Activated CD8-positive, alpha-beta memory T cell treated with anti-CD3 and anti-CD28 coated beads, Interleukin-2, amount 50 U/mL, for 4 hours (primary cell): ENCODE results near the gene ELL.

Experiments
- DNase-seq: peaks from one replicate; pipeline ENCODE4 v3.0.0-alpha.2; 2020

ELL gene

DNA sequence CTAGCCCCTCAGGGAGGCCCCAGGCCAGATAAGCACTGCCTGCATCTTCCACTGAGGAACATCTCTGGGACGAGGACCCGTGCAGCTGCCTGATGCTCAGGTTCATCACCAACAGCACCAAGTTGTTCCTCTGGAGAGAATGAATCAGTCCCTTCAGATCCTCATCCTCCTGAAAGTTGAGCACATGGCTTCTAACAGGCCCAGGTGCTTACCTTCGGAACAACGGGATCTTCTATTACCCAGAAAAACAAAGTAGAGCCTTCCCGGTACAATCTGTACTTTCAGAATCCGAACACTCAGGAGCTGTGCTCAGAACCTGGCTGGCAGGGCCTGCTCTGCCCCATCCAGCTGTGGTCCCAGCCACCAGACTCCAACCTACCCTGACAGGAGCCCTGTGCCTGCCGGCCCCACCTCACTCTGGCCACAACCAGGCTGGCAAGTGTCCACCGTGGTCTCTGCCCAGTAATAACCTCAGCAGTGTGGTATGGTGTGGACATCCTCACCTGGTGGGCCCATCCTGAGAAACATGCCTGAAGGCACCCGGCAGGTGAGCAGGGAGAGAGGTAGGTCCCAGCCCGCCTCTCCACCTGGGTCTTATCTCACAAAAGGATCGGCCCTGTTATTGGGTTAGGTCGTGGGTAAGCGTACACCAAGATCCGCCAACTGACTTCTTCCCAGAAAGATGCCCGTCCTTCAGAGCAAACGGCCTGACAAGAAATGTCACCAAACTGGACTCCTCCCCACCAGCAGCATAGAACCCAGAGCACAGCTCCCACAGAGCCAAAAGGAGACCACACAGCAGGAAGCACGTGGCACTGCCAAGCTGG is 34.1 kb downstream of the ELL start:
- no peak for DNase-seq

DNA sequence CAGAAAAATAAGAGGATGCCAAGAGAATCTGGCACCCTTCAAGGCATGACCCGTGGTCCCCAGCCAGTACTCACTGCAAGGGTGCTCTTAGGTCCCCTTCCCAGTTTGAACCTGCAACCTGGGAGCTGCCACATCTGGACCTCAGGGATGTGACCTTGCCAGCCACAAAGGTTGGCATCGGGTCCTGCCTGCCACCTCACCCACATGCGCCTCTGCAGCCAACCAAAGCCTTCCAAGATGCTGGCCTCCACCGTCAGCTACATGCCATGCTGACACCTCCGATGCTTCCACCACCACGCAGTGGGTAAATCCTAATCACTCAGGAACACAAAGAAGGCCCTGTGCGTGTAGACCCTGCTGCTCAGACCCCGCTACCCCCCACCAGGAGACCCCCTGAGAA is 35.1 kb downstream of the ELL start:
- DNase-seq = no peak

DNA sequence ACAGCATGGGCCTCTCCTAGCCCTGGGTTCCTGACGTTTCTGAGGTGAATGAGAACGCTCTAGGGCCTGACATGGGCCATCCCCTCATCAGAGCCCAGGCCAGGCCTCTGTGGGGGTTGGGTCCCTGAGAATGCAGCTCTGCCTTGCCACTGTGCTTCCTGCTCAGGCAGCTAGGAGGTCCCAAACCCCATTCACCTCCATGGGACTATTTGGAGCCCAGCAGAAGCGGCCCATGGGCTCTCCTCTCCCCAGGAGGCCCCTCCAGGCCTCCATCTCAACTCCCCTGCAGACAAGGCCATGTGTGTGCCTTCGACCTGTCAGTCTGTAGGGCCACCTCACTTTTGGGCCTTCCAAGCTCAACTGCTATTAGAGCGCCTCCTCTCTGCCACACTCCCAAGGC is 36.9 kb downstream of the ELL start:
- DNase-seq = no peak

DNA sequence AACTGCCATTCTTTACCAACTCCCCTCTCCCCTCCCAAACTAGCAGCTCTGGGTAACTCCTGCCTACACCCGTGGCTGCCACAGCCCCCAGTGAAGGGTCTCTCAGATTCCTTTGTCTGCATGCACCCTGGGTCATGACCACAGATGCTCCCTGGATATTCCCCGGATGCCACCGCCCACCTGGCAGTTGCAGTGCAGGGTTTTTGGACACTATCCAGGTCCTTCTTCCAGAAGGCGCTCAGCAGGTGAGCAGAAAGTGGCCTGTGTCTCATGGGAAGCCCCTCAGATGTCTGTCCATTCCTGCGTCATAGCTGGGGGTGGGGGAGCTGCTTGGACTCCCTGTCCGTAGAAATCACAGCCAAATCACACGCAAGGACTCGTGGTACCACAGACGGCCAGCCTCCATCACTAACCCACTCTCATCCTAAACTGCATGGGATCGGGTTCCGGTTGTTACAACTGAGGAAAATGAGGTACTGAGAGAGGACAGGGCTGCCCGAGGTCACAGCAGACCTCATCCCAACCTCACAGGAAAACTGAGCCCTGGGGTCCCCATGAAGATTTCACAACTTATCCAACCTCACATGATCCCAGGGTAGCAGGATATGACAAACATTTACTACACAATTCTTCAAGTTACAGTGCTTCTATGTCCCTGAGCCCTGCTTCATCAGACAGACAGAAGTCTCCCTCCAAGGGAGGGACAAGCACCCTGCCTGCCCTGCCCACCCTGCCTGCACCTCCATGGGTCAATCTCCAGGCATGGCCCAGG is 38.6 kb downstream of the ELL start:
- no peak for DNase-seq

DNA sequence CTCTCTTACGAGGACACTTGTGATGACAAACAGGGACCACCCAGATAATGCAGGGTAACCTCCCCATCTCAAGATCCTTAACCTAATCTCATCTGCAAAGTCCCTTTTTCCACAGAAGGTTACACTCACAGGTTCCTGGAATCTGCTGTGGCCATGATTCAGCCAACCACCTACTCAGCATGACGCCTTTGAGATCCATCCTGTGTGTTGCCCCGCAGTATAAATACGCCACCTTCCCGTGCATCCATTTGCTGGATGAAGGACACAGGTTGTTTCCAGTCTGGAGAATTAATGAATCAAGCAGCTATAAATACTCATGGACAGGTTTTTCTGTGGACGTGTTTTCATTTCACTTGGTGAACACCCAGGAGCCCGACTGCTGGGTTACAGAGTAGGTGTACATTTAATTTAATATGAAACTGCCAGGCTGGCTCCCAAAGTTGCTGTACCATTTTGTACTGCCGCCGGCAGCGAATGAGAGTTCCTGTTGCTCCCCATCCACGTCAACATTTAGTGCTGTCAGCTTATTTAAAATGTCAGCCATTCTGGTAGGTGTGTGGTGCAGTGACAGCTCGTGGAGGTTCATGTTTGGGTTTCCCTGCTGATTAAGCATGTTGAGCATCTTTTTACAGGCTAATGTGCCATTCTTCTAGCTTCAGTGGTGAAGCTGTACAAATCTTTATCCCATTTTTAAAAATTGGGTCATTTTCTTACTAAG is 40.2 kb downstream of the ELL start:
- no peak for DNase-seq

DNA sequence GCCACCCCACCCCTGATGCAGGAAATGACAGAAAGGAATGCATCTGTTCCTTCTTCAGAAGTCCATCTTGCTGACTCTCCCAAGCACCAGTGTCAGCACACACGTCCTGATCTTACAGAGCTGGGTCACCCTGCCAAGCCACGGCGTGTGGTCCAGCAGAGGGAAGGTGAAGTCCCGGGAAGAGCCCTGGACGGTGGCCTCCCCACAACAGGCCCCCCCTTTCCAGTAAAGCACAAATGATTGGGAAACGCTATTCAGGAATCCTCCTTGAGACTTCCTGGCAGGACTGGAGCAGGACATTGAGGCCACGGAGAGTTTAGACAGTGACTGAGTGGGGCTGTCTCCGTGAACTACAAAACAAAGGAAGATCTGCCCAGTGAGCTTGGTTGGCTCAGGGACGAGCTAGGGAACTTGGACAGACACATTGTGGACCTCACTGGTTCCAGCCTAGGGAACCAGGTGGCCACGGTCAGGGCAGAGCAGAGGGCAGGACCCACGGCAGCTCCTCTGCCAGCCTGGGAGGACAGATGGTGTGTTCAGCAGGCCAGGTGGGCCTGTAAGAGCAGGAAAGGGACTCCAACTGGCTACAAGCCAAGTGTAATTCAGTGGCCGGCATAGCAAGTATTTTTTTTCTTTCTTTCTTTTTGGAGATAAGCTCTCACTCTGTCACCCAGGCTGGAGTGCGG is 41.7 kb downstream of the ELL start:
- no peak for DNase-seq

DNA sequence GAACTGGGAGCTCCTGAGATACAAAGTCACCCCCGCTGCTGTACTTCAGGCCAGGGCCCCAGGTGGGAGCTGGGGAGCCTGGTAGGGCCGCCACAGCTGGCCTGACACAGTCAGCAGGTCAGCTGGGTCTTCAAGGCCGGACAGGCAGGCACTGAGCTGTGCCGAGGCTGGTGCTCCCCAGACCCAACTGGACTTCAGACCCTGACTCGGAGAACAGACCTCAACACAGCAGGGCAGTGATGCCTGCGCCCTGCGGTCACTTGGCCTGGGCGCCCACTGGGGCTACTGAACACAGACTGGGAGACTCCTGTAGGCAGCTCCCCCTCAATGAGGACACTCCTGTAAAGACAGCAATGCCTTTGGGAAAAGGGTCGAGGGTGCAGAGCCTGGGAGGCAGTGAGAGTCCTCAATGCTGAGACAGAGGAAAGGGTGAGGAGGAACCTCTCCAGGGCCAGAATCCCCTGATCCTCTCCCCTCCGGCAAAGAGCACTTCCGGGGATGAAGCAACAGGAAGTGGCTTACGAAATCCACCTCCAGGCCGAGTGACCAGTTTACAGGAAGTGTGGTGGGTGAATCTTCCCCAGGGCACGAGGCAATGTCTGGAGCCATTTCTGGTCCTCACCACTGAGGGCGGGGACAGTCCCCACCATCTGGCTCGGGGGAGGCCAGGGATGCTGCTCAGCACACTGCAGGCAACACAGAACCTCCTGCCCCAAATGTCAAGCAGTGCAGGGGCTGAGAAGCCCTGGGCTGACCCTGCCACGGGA is 43.1 kb downstream of the ELL start:
- peak; percentile 45 for DNase-seq

DNA sequence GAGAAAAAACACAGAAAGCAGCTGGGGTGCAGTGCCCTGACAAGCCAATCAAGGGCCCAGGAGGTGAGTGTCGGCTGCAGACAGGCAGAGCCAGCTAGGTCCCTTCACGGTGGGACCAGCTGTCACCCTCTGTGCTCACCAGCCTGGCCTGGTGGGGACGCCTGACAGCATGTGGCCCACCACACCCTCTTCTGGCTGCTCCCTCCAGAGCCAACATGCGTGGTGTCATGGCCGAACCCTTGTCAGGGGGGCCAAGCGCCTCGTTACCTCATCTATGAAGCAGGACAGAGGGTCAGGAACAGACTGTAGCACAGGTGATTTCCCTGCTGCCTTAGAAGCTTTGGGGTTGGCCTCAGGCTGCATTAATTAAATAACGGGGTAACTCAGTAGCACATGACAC is 43.9 kb downstream of the ELL start:
- no peak for DNase-seq

DNA sequence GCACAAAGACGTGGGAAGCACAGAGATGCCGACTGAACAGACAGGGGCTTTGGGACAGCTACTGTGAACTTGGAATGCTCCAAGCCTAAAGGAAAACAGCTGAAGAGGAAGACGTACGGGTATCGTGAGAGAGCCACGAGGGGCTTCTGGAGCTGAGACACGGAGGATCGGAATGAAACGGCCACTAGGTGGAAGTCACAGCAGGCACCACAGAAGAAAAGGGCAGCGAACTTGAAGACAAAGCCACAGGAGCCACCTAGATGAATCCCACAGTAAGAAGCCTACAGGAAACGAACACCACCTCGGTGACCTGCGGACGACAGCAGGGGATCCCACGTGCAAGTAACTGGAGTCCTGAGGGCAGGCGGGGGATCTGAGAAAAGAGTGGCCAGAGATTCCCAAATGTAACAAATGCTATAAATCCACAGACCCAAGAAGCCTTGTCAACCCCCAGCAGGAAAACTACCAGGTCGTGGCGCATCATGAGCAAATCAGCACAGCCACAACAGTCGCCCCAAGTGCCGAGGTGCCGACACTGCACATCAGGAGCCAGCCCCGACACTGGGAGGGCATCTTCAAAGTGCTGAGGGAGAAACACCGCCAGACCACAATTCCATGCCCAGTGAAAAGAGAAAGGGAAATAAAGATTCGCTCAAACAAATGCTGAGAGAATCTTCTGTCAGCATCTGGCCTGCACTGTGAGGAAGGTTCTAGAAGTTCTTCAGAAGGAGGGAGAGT is 44.7 kb downstream of the ELL start:
- no peak for DNase-seq

DNA sequence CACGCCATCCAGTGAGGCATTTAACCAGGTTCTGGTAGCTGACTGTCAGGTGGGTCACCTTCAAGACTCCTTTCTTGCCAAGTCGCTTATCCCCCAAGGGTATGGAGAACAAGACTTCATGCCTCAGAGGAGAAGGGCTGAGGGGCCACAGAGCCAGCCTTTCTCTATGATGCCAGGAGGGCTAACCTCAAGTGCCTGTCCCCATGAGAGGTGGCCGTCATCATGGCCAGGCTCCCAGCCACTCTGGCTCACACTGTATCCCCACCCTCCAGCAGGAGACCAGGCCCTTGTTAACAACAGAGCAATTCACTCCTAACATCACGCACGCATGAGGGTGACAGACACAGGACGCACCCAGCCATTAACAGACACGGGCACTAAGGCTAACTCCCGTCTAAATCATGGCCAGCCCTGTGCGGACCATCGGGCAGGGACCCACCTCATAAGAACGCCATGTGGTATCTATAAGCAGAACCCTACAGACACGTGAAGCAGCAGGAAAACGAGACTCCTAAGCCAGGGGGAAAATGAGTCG is 45.3 kb downstream of the ELL start:
- no peak for DNase-seq

DNA sequence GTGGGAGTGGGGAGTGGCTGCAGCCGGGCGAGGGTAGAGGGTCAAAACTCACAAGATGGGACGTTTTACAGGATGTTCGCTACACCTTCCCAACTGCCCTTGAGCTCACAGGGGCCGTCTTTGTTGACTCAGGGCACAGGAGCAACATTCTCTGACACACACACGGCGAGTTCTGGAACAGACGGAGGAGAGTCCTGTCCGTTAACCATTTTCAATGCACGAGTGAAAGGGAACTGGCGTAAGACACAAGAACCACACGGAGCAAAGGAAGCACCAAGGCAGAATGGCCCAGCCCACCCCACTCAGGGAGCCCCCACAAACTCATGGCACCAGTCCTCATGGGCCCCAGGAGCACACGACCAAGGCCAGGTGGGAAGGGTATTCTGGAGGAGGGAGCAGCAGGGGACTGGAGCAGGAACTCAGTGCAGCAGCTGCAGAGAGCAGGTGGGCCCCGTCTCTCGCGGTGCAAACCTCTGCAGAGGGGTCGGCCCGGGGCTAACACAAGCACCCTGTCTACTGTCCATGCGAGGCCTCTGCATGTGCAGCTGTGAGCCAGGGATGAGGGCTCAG is 46.0 kb downstream of the ELL start:
- DNase-seq = no peak

DNA sequence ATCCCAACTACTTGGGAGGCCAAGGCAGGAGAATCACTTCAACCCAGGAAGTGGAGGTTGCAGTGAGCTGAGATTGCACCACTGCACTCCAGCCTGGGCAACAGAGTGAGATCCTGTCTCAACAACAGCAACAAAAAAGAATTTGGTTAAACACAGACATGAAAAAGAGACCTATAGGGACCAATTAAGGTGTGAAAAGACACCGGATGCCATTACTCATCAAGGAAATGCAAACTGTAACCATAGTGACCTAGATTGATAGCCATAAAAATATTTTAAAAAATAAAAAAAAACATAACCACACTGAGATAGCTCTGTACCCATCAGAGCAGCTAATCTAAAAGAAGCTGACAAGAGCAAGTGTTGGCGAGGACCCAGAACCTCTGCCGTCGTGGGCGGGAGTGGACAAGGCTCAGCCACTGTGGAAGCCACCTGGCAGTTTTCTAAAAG is 46.8 kb downstream of the ELL start:
- DNase-seq = no peak

DNA sequence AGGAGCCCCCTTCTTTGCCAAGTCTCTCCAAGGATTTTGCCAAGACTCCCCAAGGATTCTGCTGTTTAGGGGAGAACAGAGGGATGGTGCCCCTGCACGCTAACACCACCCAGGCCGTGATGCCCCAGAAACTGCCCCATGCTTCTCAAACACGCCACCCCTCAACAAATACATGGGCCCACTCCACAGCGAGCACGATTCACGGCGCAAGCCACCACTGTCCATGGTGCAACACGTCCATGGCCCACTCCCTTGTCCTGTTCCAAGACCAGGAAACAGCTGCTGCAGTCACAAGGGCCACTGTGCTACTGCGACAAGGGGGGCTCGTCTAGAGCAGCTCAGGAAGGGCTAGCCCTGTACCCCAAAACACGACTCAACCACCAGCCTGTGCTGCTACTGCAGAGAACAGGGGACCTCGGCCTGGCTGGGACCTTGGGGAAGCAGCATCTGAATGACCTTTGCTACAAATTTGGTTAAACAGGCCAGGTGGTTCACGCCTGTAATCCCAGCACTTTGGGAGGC is 47.4 kb downstream of the ELL start:
- DNase-seq = no peak

DNA sequence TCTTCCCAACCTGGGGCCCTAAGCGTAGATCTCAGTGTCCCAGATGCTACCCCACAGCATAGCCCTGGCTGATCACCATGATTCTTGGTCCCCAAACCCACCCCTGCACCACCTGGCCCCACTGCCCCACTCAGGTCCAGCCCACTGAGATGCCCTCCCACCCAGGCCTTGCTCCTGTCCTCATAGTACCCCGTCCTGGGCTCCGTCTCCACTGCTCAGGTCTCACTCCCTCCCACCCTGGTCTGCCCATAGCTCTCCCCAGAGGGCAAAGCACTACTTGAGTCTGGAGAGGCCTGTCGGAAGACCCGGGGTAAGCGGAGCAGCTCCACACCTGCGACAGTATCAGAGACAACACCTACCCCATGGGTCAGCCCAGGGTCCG is 48.2 kb downstream of the ELL start:
- no peak for DNase-seq

DNA sequence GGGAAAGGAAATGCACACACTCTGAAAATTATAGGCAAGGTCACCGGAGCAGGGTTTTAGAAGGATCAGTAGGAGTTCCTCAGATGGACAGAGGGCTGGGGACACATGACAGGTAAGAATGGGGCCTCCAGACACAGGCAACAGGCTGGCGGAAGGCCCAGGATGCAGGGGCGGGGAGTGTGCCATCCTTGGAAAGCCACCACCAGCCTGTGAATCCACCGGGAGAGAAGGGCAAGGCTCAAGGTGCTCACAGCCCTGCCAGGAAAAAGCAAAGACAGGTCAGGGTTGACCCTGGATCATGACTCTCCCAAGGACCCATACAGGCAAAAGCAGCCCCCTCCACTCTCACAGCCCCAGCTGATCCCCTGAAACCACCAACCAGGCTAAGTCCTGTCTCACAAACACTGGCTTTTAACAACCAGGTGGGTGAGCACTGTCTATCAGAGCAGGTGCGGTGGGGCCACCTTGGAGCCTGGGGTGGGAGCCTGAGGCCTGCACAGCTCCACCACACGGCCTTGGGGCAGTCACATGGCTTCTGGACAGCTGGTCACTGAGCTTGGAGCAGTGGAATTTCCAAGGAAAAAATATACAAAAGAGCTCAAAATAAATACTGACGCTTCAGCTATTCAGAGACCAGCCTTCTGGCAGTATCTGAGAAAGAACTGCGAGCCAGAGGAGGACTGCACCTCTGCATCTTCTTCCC is 48.7 kb downstream of the ELL start:
- DNase-seq = no peak

DNA sequence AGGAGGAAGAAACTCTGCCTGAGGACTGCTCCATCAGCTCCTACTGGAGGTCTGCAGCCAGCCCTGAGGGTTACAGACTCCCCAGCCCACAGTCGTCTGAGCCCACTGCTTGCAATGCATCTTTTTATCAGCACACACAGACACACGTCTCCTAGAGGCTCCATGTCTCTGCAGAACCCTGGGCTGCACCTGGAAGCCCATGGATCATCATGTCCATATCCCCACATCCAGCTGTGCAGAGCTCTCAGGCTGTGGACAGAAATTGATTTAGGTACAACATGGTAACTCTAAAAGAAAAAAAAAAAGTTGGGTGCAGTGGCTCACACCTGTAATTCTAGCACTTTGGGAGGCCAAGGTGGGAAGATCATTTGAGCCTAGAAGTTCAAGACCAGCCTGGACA is 51.1 kb downstream of the ELL start:
- no peak for DNase-seq

DNA sequence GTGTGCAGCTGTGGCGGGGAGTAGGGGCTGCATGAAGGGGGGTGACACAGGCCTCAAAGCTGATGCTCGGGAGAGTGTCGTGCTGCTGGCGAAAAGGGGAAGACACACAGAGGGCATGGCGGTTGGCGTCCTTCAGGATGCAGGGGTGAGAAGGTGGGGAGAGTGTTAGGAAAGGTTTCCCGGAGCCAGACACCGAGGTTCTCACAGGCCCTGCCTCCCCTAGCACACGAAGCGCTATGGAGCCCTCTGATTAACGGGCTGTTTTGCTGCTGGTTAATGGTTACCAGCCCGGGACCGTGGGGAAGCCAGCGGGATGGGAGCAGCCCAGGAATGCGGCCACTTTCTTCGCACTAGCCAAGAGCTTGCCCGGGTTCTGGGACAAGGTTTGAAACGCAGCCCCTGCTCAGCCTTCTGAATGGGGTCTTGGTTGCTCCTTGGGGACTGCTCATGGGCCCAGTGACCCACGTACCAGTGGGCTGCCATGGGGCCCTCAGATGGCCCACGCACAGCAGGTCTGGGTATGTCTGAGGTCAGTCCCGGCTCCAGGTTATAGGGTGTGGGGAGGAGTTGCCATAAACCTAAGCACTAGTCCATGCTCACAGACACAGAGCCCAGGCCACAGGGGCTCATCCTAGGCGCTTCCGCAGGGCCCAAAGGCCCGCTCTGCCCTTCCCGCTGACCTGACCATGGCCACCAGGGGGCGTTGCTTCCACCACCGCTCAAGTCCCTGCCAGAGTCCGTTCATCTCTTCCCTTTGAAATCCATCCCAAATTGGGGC is 52.6 kb downstream of the ELL start:
- DNase-seq = peak; percentile 66

DNA sequence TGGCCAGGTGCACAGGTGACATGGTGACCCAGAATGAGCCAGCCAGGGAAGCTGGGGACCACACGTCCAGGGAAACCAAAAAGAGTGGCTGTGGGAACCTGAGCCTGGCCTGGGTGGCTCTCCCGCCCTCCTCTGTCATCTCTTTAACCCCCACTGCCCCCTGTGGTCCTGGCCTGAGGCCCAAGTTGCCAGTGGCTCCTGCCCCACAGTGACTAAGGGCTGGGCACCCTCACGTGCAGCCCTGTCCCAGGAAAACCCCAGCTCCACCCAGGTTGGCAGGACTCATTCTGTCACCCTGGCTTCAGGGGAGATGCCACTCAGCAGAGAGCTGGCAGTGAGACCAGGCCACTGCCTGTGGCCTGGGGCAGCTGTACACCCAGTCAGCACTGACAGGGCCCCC is 53.4 kb downstream of the ELL start:
- DNase-seq = no peak

DNA sequence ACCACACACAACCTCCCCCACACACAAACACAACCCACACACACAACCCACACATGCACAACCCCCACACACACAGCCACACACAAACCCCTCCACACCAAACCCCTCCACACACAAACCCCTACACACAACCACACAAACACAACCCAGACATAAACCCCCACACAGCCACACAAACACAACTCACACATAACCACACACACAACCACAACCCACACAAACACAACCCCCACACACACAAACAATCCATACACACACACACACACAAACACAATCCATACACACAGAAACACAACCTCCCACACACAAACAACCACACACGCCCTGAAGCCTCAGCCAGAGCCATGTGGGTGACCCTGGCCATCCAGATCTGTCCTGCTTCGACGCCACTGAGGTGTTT is 53.9 kb downstream of the ELL start:
- DNase-seq = no peak
